ENCODE measurements around the gene PRR22.
"Not testable (repeated sequence)": the region's sequence is repeated elsewhere in the genome, so short reads cannot be mapped to it uniquely, and the experiment has no call there.

Gene PRR22

GRCh38 chr19:5751709-5752108, 32.8 kb downstream of the PRR22 start:
- no peak for DNase-seq (ENCODE audit: low read depth, low spot score)

GRCh38 chr19:5749505-5749904, 35.0 kb downstream of the PRR22 start:
- DNase-seq (ENCODE audit: low read depth, low spot score) = no peak

- not testable (repeated sequence) for DNase-seq (ENCODE audit: low read depth, low spot score)
Observed at GRCh38 chr19:5748920-5749319, 35.6 kb downstream of the PRR22 start.

- not testable (repeated sequence) for DNase-seq (ENCODE audit: low read depth, low spot score)
Observed at GRCh38 chr19:5744999-5745398, 39.5 kb downstream of the PRR22 start.

- no peak for DNase-seq (ENCODE audit: low read depth, low spot score)
Observed at GRCh38 chr19:5743630-5744029, 40.9 kb downstream of the PRR22 start.

GRCh38 chr19:5742051-5742450, 42.5 kb downstream of the PRR22 start:
- no peak for DNase-seq (ENCODE audit: low read depth, low spot score)

GRCh38 chr19:5738423-5738822, 46.1 kb downstream of the PRR22 start:
- DNase-seq (ENCODE audit: low read depth, low spot score) = no peak

- not testable (repeated sequence) for DNase-seq (ENCODE audit: low read depth, low spot score)
Observed at GRCh38 chr19:5733172-5733571, 51.4 kb downstream of the PRR22 start.

All from iPS DF 19.7 (cell line).